ENCODE results near the gene HOXD13. TPM values are rescaled to one million over a fixed set of nuclear protein-coding genes. Genes with fewer than 3 reads are reported as not detected.

HOXD13 gene
- polyA plus RNA-seq, 3 donors: 0.11 to 0.17 (median 0.14) TPM

DNA sequence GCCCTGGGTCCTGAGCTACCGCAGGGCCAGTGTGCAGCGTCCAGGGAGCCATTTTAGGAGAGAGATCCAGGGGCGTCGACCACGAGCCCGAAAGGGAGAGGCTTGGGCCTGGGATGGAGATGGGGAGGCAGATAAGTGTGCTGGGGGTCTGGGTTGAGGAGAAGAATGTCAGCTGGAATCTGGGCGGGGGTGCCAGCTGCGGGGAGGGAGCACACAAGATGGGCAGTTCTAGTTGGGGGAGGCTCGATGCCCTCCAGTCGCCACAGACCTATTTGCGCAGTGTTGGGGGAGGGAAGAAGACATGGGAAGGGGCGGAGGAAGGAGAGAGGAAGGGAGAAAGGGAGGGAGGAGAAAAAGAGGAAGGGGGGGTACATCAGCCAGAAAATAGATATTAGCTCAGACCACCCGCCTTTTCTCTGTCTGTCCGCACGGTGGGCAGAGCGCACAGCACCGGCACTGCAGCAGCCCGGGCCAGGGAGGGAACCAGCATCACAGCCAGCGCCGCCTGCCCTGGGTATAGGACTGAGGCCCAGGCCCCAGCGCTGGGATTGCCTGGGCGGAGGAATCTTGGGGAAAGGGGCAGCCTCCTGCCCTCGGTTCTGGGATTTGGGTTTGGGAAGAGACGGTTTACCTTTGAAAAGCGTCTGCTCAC, 12.7 kb downstream of the HOXD13 start:
- no peak for DNase-seq (ENCODE audit: low read depth in 3 of 3, low spot score in 2 of 3)

DNA sequence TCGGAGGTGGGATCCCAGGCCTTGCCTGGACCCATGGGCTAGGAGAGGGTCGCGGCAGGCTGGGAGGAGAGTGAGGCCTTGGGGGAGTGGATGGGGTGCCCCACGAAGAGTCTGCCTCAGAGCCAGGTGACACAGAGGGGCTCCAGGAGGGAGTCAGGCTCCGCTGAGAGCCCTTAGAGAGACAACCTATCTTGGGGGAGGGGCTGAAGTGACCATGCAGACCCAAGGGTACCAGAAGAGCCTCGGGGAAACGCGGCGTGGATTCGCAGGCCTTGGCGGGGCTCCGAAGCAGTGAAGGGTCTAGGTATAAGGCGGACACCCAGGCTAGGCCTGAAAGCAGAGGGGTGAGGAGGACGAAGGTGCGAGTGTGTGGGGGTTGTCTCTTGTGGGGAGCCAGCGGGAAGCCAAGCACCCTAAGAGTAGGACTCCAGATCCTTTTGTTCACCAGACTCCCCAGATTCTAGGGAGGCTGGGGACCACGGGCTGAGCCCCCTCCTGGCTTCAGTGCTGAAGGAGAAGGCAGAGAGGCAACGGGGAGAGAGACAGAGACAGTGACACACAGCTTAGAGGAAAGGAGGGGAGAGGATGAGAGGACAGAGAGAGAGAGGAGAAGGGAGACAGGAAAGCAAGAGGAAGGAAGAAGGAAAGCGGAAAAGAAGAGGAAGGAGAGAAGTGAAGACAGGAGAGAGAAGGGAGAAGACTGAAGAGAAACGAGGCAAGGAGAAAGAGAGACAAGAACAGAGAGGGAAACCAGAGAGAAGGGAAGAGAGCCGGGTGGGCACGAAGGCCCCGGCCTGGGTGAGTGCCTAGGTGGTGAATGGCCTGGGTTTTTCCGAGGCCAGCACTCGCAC, 13.4 kb downstream of the HOXD13 start:
- no peak for DNase-seq (ENCODE audit: low read depth in 3 of 3, low spot score in 2 of 3)

- no peak for DNase-seq (ENCODE audit: low read depth in 3 of 3, low spot score in 2 of 3)
Measured at GRCh38 chr2:176106581-176107539, 14.3 kb downstream of the HOXD13 start, which contains the start of gene HOXD11. Gene HOXD11 (plus strand): TSS chr2:176107280. CDS start chr2:176107356, 76 bp downstream.

DNA sequence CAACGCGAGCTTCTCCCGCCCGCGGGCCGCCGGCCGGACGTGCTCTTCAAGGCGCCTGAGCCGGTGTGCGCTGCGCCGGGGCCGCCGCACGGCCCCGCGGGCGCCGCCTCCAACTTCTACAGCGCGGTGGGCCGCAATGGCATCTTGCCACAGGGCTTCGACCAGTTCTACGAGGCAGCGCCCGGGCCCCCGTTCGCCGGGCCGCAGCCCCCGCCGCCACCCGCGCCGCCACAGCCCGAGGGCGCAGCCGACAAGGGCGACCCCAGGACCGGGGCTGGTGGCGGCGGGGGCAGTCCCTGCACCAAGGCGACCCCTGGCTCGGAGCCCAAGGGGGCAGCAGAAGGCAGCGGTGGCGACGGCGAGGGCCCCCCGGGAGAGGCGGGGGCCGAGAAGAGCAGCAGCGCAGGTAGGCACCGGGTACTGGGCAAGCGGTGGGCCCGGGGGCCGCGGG, 15.2 kb downstream of the HOXD13 start:
- no peak for DNase-seq (ENCODE audit: low read depth in 3 of 3, low spot score in 2 of 3)

DNA sequence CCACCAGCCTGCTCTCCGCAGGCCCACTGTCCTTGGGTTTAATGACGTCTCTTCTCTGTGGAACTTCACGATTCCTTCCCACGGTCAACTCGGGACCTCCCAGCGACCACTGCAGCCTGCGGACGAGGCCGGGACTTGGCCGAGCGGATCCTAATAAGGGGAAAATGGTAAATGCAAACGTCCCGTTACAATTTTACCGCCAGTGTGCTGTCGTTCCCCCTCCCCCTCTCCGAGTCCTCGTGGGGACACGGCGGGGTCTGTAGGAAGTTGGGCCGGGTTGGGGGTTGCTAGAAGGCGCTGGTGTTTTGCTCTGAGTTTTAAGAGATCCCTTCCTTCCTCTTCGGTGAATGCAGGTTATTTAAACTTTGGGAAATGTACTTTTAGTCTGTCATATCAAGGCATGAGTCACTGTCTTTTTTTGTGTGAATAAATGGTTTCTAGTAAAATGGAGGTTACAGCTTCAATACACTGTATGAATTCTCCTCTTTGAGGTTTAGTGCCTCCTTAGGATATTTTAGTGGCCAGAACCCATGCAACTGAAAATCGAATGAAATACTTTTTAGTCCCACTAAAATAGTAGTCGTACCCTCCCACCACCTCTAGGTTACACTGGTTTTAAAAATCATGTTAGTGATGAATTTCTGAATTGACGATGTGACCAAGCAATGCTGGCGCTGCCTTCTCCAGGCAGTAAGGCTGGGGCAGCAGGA, 16.8 kb downstream of the HOXD13 start:
- DNase-seq (ENCODE audit: low read depth in 3 of 3, low spot score in 2 of 3): no peak

GRCh38 chr2:176109946-176110345, 17.4 kb downstream of the HOXD13 start:
- DNase-seq (ENCODE audit: low read depth in 3 of 3, low spot score in 2 of 3): no peak

- DNase-seq (ENCODE audit: low read depth in 3 of 3, low spot score in 2 of 3): no peak
Measured at GRCh38 chr2:176110415-176111308, 18.1 kb downstream of the HOXD13 start.

GRCh38 chr2:176111309-176111663, 18.8 kb downstream of the HOXD13 start:
- DNase-seq (ENCODE audit: low read depth in 3 of 3, low spot score in 2 of 3): no peak

GRCh38 chr2:176111846-176112374, 19.4 kb downstream of the HOXD13 start:
- no peak for DNase-seq (ENCODE audit: low read depth in 3 of 3, low spot score in 2 of 3)

GRCh38 chr2:176112375-176113302, 20.1 kb downstream of the HOXD13 start:
- no peak for DNase-seq (ENCODE audit: low read depth in 3 of 3, low spot score in 2 of 3)

GRCh38 chr2:176114120-176114929, 21.8 kb downstream of the HOXD13 start:
- no peak for DNase-seq (ENCODE audit: low read depth in 3 of 3, low spot score in 2 of 3)

- DNase-seq (ENCODE audit: low read depth in 3 of 3, low spot score in 2 of 3): no peak
Measured at GRCh38 chr2:176114930-176115625, 22.6 kb downstream of the HOXD13 start.

- no peak for DNase-seq (ENCODE audit: low read depth in 3 of 3, low spot score in 2 of 3)
Measured at GRCh38 chr2:176115883-176116813, 23.6 kb downstream of the HOXD13 start, which contains the start of gene HOXD10. Gene HOXD10 (plus strand): TSS chr2:176116778. CDS start chr2:176116834, 56 bp downstream.

DNA sequence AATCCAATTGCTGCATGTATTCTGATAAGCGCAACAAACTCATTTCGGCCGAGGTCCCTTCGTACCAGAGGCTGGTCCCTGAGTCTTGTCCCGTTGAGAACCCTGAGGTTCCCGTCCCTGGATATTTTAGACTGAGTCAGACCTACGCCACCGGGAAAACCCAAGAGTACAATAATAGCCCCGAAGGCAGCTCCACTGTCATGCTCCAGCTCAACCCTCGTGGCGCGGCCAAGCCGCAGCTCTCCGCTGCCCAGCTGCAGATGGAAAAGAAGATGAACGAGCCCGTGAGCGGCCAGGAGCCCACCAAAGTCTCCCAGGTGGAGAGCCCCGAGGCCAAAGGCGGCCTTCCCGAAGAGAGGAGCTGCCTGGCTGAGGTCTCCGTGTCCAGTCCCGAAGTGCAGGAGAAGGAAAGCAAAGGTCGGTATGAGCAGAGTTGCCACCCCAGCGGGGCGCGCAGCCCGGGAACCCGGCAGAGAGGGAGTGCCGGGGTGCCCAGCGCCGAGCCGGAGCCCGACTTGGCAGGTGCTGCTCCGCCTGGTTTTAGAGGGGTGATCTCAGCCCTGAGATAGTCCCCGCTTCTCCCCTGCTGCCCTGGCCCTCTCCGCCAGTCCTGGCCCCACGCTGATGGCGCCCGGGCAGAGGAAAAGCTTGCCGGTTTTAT, 24.8 kb downstream of the HOXD13 start:
- no peak for DNase-seq (ENCODE audit: low read depth in 3 of 3, low spot score in 2 of 3)

All from right renal cortex interstitium (tissue), 3 donors.